Type B pancreatic cell (in vitro differentiated cells): Measurements from ENCODE around the gene PJA1. TPM values are rescaled to one million over a fixed set of nuclear protein-coding genes. Genes with fewer than 3 reads are reported as not detected.

Experiments
- DNase-seq: peaks from one replicate; pipeline ENCODE4 v3.0.0; 2021; ENCODE audit warnings: mixed read lengths; ENCODE audit not compliant: unreplicated experiment; ENCODE audit errors: extremely low spot score
- H3K27ac Mint-ChIP-seq: 2 replicates; pipeline ENCODE4 v1.8.0; 2021; ENCODE audit warnings: mild to moderate bottlenecking, mixed read lengths
- H3K27me3 Mint-ChIP-seq: 2 replicates; pipeline ENCODE4 v1.8.0; 2021; ENCODE audit warnings: mixed read lengths
- H3K36me3 Mint-ChIP-seq: 2 replicates; pipeline ENCODE4 v1.8.0; 2021; ENCODE audit warnings: mixed read lengths
- H3K4me1 Mint-ChIP-seq: one replicate; pipeline ENCODE4 v1.8.0; 2021; ENCODE audit warnings: mixed read lengths; ENCODE audit not compliant: unreplicated experiment
- H3K4me3 Mint-ChIP-seq: 2 replicates; pipeline ENCODE4 v1.8.0; 2021; ENCODE audit warnings: mild to moderate bottlenecking, mixed read lengths
- H3K9me3 Mint-ChIP-seq: 2 replicates; pipeline ENCODE4 v1.8.0; 2021; ENCODE audit warnings: mixed read lengths
- CTCF ChIP-seq: fragments of 200-600 bp; sonication (generic); conservative IDR thresholded peaks from 2 replicates; pipeline ENCODE4 v1.5.0; 2021; ENCODE audit warnings: antibody characterized with exemption, mild to moderate bottlenecking
- total RNA-seq: library from RNA; stranded (reverse); gene quantifications from 2 replicates; pipeline ENCODE4 v1.2.1, GENCODE V29; 2021; ENCODE audit warnings: low replicate concordance

The PJA1 gene
- total RNA-seq, 1 donor from 2014 or later: 47.5 TPM

DNA sequence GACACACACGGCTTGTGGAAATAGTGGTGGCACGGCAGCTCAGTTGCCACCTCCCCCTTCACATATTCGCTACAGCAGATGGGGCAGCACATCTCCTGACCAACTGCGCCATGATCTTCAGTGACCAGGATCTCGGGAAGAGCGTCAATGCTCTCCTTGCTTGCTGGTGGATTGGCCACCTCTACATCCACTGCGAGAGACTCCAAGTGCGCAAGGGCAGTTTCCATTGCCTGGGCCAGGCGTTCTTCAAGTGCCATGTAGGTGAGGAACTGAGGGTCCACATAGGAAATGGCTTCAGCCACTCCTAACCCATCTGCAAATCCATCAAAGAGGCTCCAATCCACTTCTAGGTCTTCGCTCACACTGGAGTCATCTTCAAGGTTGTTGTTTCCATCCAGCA is 3.9 kb downstream of the PJA1 start:
- peaks cover 26% of the 10 kb centered on the region for H3K4me1 Mint-ChIP-seq
- TF ChIP-seq CTCF: no peak
- no peak overlapping the region for H3K4me3 Mint-ChIP-seq
- no peaks in the 10 kb centered on the region for H3K27me3 Mint-ChIP-seq
- no peaks in the 10 kb centered on the region for H3K9me3 Mint-ChIP-seq
- no peak overlapping the region for H3K27ac Mint-ChIP-seq
- H3K36me3 Mint-ChIP-seq: peaks cover 21% of the 10 kb centered on the region
- no peak for DNase-seq

DNA sequence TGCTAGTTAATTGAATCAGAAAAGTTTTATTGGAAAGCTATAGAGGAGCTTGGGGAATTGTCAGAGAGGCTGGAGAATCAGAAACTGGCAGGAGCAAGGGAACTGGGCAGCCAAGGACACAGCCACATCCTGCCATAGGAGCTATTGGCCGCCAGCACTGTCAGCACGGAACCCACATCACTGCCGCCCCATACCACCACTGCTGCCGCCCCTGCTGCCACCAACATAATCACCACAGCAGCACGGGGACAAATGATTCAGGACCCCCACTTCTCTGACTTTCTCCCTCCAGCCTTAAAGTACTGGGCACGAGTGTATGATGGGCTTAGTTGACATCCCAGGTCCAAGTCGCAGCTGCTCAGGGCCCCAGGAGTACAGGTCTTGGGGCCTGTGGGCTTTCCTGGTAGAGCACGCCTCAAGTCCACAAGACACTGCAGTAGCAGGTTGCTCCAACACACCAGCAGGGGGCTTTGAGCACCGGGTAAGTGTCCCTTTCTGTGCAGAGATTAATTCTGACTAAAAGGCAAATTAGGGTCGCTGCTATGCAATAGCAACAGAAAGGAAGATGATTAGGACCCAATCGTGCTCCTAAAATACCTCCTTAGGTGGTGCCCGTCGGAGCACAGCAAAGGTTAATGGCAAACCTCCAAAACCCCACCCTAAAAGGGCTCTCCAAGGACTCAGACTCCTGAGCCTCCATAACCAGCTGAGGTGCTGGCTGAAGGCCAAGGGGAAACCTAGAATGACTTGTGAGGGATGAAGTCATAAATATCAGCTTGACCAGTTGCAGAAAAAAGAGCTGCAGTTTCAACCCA is 6.9 kb downstream of the PJA1 start:
- peak; percentile 44 for DNase-seq
- Mint-ChIP-seq H3K4me3 (no peak overlapping the region), H3K4me1 (peaks cover 31% of the 10 kb centered on the region), H3K27ac (no peak overlapping the region), H3K27me3 (no peaks in the 10 kb centered on the region), H3K36me3 (peaks cover 18% of the 10 kb centered on the region), H3K9me3 (no peaks in the 10 kb centered on the region)
- TF ChIP-seq CTCF: peak; percentile 72

DNA sequence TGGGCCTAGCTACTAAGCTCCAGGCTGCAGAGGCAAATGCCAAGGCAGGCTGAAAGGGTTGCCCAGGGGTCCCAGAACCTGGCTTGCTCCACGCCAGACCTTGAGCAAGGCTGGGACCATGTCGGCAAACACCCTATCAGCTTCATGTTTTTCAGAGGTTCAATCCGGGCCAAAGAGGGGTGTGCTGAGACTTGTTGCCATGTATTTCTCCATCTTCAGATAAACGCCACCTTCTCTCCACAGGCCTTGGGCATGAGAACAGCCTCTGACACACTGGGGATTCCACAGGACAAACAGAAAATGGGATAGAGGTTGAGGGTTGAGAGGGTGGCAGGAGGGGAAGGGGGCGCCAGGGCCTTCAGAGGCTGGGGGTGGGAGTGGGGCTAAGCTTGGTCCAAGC is 8.6 kb downstream of the PJA1 start:
- no peak for TF ChIP-seq CTCF
- peaks cover 28% of the 10 kb centered on the region for H3K4me1 Mint-ChIP-seq
- no peak overlapping the region for H3K4me3 Mint-ChIP-seq
- H3K27ac Mint-ChIP-seq: no peak overlapping the region
- H3K9me3 Mint-ChIP-seq: no peaks in the 10 kb centered on the region
- no peaks in the 10 kb centered on the region for H3K27me3 Mint-ChIP-seq
- peak; percentile 36 for DNase-seq
- H3K36me3 Mint-ChIP-seq: peaks cover 4% of the 10 kb centered on the region

DNA sequence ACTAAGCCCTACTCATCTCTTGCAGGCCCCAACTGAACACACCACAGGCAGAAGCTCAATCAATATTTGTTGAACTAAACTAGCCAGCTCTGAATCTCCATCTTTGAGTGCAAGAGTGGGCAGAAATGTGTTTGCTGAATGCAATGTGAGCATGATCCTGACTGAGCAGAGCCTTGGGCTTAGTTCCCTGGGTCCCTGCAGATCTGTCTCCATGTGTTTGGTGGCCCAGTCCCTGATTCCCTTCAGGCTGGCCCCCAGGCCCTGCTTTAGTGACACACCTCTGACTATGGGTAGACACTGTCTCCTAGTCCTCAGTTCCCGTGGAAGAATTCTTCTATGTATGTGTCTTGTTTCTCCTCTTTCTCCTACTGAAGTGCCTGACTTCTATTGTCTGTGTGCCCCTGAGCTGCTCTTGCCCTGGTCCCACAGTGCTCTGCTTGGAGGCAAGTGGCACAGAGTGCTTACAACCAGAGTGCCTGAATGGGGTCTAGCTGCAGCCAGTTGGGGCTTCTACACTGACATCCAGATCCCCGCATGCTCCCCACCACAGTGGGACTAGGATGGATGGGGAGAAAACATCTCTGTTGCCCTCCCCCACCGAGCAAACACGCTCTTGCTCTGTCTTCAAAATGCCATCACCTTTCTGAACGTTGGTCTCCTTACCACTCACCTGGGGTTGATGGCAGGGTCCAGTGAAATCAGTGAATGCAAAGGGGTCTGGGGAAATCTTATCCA is 9.3 kb downstream of the PJA1 start:
- Mint-ChIP-seq H3K4me3 (no peak overlapping the region), H3K4me1 (peaks cover 32% of the 10 kb centered on the region), H3K36me3 (peaks cover 4% of the 10 kb centered on the region), H3K9me3 (no peaks in the 10 kb centered on the region), H3K27ac (no peak overlapping the region), H3K27me3 (no peaks in the 10 kb centered on the region)
- DNase-seq: peak; percentile 36
- no peak for TF ChIP-seq CTCF

DNA sequence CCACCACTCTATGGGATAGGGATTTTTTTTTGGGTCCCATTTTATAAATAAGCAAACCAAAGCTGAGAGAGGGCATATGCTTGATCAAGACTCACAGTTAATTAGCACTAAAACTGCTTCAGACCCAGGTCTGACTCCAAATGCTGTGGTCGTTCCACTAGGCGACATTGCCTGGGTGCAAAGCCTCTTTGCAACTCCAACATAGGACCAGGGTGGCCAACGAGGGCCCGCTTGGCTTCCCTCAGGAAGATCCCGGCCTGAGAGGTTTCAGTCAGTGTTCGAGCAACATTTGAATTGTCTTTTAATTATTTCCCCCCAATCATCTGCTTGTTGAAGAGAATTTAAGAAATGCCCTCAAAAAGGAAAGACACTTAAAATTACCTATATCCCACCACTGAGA is 11.2 kb downstream of the PJA1 start:
- H3K4me1 Mint-ChIP-seq: peaks cover 30% of the 10 kb centered on the region
- peak; percentile 32 for DNase-seq

More for the DNA sequence above, 11.2 kb downstream of the PJA1 start:
- H3K4me3 Mint-ChIP-seq: no peak overlapping the region
- H3K27me3 Mint-ChIP-seq: no peaks in the 10 kb centered on the region
- H3K27ac Mint-ChIP-seq: no peak overlapping the region
- H3K9me3 Mint-ChIP-seq: no peaks in the 10 kb centered on the region
- no peaks in the 10 kb centered on the region for H3K36me3 Mint-ChIP-seq
- TF ChIP-seq CTCF: no peak
